H1 (cell line): ENCODE results near the gene LTBP3.

ENCODE experiments used
- CBX5 ChIP-seq: fragments of 300-800, 300-1000 bp; sonication (generic); IDR thresholded peaks from 2 replicates; pipeline ENCODE4 v1.7.1; 2016; ENCODE audit warnings: antibody characterized with exemption, low read length, low read depth
- CHD2 ChIP-seq: IDR thresholded peaks from 2 replicates; pipeline ENCODE4 v1.6.1; 2012; ENCODE audit warnings: low read length, improper control_type of control experiment
- EZH2 ChIP-seq: fragments of 200-600 bp; sonication (generic); IDR thresholded peaks from 2 replicates; pipeline ENCODE4 v1.7.1; 2012; ENCODE audit warnings: low read depth, mild to moderate bottlenecking, moderate library complexity, low read length, inconsistent platforms; ENCODE audit not compliant: severe bottlenecking
- GABPA ChIP-seq: IDR thresholded peaks from 2 replicates; pipeline ENCODE4 v1.6.1; 2011; ENCODE audit warnings: mild to moderate bottlenecking, low read length, moderate library complexity, borderline replicate concordance; ENCODE audit not compliant: insufficient read depth
- MAFK ChIP-seq: IDR thresholded peaks from 2 replicates; pipeline ENCODE4 v1.6.1; 2012; ENCODE audit warnings: low read depth, mild to moderate bottlenecking, improper control_type of control experiment, low read length
- POLR2A ChIP-seq, 2 experiments: IDR thresholded peaks; 1 replicate in 1 of 2; 2 replicates in 1 of 2; pipeline ENCODE4 v1.6.1; 2011; ENCODE audit warnings: low read depth in 2 of 2, low read length in 2 of 2, mild to moderate bottlenecking in 2 of 2; ENCODE audit errors: control extremely low read depth in 1 of 2
- RAD21 ChIP-seq, 2 experiments: IDR thresholded peaks in 1 of 2; conservative IDR thresholded peaks in 1 of 2; 2 replicates each; pipeline ENCODE4 v1.6.1; 2011; ENCODE audit warnings: low read depth in 2 of 2, low read length in 2 of 2, improper control_type of control experiment in 1 of 2, inconsistent platforms in 1 of 2, mild to moderate bottlenecking in 1 of 2, moderate library complexity in 1 of 2
- TCF12 ChIP-seq: IDR thresholded peaks from 2 replicates; pipeline ENCODE4 v1.6.1; 2011; ENCODE audit warnings: low read depth, mild to moderate bottlenecking, low read length
- YY1 ChIP-seq: IDR thresholded peaks from 2 replicates; pipeline ENCODE4 v1.6.1; 2011; ENCODE audit warnings: low read depth, mild to moderate bottlenecking, low read length
- TF ChIP-seq, protein P1 (sequence below): IDR thresholded peaks from 2 replicates; pipeline ENCODE4 v1.6.1; 2011; ENCODE audit warnings: low read depth, mild to moderate bottlenecking, low read length; ENCODE audit not compliant: insufficient read depth
- TF ChIP-seq, protein P2 (sequence below), 3 experiments: IDR thresholded peaks; 1 replicate in 2 of 3; 2 replicates in 1 of 3; pipeline versions ENCODE4 v1.5.1 to v1.6.1; 2011; ENCODE audit warnings: low read length in 3 of 3, mild to moderate bottlenecking in 3 of 3, inconsistent platforms in 2 of 3, low read depth in 1 of 3, moderate library complexity in 1 of 3; ENCODE audit not compliant: insufficient read depth in 1 of 3; ENCODE audit errors: control extremely low read depth in 1 of 3

DNA sequence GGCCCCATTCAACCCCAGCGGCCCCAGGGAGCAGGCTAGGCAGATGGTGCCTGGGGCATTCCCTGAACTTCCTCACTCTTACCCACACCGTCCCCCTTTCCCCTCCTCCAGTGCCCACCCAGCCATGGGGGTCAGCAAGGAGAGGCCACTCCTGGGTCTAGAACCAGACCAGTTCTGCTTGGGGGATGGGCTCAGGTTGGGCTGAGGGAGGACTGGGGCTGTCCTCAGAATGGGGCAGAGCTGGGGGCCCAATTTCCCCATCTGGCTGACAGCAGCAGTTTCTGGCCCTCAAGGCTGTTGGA lies 20.9 kb downstream of the LTBP3 start:
- TF ChIP-seq, protein P1, sequence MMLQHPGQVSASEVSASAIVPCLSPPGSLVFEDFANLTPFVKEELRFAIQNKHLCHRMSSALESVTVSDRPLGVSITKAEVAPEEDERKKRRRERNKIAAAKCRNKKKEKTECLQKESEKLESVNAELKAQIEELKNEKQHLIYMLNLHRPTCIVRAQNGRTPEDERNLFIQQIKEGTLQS, result no peak
- TF ChIP-seq, protein P2, sequence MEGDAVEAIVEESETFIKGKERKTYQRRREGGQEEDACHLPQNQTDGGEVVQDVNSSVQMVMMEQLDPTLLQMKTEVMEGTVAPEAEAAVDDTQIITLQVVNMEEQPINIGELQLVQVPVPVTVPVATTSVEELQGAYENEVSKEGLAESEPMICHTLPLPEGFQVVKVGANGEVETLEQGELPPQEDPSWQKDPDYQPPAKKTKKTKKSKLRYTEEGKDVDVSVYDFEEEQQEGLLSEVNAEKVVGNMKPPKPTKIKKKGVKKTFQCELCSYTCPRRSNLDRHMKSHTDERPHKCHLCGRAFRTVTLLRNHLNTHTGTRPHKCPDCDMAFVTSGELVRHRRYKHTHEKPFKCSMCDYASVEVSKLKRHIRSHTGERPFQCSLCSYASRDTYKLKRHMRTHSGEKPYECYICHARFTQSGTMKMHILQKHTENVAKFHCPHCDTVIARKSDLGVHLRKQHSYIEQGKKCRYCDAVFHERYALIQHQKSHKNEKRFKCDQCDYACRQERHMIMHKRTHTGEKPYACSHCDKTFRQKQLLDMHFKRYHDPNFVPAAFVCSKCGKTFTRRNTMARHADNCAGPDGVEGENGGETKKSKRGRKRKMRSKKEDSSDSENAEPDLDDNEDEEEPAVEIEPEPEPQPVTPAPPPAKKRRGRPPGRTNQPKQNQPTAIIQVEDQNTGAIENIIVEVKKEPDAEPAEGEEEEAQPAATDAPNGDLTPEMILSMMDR (IDR thresholded peaks at IDR 0.05; ENCODE audit: control extremely low read depth in 1 of 3, insufficient read depth in 1 of 3, low read depth in 1 of 3, low read length in 3 of 3), result no peak
- TF ChIP-seq MAFK, result no peak
- no peak for TF ChIP-seq YY1
- TF ChIP-seq POLR2A (IDR thresholded peaks at IDR 0.05; ENCODE audit: control extremely low read depth in 1 of 2, low read depth in 2 of 2, low read length in 2 of 2), result no peak
- no peak for TF ChIP-seq EZH2
- TF ChIP-seq CHD2, result no peak
- TF ChIP-seq TCF12, result no peak
- TF ChIP-seq CBX5, result no peak
- TF ChIP-seq RAD21 (IDR thresholded peaks at IDR 0.05 in 1 of 2, conservative IDR thresholded peaks at IDR 0.05 in 1 of 2; ENCODE audit: low read depth in 2 of 2, low read length in 2 of 2), result no peak
- no peak for TF ChIP-seq GABPA
